HG03280 (cell line): Measurements from ENCODE around the gene NOCT.
A peak's percentile ranks its signal among the peaks of the same experiment; 100 is the strongest.
"Not testable (repeated sequence)": the region's sequence is repeated elsewhere in the genome, so short reads cannot be mapped to it uniquely, and the experiment has no call there.

ENCODE experiments used
- ATAC-seq: cut with Tn5 transposase; IDR thresholded peaks from one replicate; pipeline ENCODE4 v1.9.1; 2021; ENCODE audit warnings: mild to moderate bottlenecking, moderate library complexity; ENCODE audit not compliant: unreplicated experiment

NOCT gene

GRCh38 chr4:139008278-139008677 lies 7.3 kb upstream of the NOCT start:
- not testable (repeated sequence) for ATAC-seq

- ATAC-seq: no peak
Observed at GRCh38 chr4:139009702-139010101, 5.9 kb upstream of the NOCT start.

DNA sequence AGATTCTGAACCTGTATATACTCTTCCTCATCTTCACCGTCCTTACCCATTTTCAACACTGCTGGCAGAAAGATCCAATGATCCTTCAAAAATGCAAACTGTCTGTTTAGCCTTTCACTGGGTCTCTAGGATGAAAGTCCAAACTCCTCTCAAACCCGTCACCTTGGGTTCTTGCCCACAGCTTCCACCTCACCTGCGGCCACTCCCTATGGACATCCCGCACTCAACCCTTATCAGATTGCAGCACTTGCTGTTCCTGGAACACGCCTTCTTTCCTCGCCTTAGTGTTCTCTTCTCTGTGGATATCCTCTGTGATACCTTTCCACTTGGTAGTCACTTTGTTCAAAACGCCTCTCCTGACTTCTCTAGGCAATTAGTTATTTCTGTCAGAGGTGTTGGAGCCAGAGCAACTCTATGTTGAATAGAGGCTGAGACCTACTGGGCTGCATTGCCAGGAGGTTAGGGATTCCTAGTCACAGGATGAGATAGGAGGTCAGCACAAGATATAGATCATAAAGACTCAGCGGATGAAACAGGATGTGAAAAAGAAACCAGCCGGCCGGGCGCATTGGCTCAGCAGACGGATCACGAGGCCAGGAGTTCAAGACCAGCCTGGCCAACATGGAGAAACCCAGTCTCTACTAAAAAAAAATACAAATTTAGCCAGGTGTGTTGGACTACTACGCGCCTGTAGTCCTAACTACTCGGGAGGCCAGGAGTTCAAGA lies 4.2 kb upstream of the NOCT start:
- no peak for ATAC-seq

- peak; percentile 20 for ATAC-seq
Observed at GRCh38 chr4:139014371-139015268, 961 bp upstream of the NOCT start.

GRCh38 chr4:139015948-139016471 lies 429 bp downstream of the NOCT start:
- peak; percentile 40 for ATAC-seq

DNA sequence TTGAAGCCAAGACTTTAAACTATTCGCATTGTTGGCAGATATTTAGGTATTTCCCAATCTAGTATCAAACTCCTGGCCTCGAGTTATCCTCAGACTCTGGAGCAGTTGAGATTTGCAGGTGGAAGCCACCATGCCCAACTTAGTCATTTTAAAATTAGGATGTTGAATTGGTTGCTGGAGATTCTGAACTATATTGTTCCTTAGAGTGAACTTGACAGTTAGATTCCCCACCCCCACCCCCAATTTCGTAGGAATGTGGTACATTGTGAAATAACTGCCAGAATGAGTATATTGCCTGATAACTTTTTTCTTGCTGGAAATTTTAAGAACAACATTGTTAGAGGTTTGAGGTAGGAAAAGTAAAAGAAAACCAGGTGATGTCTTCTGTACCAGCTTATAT lies 2.3 kb downstream of the NOCT start:
- no peak for ATAC-seq

GRCh38 chr4:139018501-139018900 lies 2.9 kb downstream of the NOCT start:
- ATAC-seq: no peak

DNA sequence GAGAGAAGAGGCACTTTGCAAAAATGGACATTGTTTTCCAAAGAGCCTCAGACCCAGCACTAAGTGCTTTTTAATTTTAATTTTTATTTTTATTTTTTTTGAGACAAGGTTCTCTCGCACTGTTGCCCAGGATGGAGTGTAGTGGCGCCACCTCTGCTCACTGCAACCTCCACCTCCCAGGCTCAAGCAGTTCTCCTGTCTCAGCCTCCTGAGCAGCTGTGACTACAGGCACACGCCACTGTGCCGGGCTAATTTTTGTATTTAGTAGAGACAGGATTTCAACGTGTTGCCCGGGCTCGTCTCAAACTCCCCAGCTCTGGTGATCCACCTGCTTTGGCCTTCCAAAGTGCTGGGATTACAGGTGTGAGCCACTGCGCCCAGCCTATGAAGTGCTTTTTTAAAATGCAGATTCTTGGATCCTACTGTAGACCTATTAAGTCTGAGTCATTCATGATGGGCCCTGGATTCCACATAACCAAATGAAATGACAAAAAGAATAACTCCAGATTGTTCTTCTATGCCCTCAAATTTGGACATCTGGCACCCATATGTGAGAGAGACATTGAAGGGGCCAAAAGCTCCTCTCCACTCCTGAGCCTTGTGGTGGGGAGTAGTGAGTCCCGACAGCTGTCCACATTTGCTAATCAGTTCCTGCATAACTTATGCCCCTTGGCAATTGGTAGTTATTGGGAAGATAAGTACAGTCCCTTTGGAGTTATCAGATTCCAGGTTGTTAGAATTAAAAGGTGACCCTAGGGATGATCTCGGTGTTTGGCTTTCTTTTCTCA lies 3.6 kb downstream of the NOCT start:
- ATAC-seq: no peak

DNA sequence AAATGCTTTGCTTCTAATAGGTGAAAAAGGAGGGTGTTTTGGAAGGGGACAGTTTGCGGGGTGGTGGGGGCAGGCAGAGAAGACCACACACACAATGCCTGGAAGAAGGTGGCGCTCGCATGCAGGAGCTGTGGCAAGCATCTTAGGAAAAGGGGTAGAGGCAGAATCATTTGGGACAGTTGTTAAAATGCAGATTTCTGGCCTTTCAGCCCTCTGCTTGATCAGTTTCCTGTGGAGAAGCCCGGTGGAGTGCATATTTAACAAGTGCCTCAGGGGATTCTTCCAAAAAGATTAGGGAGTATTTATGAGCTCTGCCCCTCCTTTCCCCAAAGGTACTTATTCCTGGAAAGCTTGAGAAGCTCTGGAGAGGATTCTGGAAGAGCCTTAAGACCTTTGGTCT lies 4.8 kb downstream of the NOCT start:
- ATAC-seq: no peak

DNA sequence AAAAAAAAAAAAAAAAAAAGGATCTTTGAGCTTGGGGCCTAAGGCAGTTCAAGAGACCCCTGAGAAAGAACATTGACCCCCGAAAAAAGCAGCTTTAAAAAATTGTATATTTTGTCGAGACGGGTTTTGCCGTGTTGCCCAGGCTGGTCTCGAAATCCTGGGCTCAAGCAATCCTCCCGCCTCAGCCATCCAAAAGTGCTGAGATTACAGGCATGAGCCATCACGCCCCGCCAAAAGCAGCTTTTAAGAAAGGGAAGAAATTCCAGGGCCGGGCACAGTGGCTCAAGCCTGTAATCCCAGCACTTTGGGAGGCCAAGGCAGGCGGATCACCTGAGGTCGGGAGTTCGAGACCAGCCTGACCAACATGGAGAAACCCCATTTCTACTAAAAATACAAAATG lies 5.5 kb downstream of the NOCT start:
- ATAC-seq: not testable (repeated sequence)

DNA sequence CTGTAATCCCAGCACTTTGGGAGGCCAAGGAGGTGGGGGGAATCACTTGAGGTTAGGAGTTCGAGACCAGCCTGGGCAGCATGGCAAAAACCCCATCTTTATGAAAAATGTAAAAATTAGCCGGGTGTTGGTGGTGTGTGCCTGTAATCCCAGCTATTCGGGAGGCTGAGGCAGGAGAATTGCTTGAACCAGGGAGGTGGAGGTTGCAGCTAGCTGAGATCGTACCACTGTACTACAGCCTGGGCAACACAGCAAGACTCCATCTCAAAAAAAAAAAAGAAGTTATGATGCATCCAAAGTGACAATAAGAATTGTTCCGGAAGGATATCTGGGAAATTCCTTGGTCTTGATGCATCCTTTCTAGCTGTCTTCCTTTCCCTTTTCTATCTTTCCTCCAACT lies 7.3 kb downstream of the NOCT start:
- no peak for ATAC-seq

- ATAC-seq: no peak
Observed at GRCh38 chr4:139024686-139025085, 9.1 kb downstream of the NOCT start.

DNA sequence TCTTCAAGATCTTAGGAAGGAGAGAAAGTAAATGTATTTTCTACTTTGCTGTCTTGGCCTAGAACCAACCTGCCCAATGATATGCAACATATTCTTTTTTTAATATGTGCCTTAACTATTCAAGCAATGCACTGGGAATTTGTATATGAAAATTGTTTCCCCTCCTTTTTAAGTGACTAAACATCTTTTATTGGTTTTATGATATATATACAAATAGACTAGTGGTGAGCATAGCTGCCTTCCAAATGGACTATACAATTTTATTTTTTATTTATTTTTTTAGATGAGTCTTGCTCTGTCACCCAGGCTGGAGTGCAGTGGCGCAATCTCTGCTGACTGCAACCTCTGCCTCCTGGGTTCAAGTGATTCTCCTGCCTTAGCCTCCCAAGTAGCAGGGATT lies 10.3 kb downstream of the NOCT start:
- no peak for ATAC-seq

DNA sequence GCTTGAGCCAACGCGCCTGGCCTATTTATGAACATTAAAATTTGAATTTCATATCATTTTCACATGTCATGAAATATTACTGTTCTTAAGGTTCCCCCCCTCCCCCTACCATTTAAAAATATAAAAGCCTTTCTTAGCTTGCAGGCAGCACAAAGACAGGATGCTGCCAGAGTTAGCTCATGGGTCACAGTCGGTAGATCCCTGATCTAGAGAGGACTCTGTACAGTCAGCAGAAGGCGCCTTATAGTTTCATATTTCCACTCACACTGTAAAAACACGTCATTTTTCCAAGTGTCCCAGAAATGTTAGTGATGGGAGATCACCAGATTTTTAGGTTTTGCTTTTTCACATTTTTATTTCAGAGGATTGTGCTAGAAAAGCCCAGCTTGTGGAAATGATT lies 12.2 kb downstream of the NOCT start:
- no peak for ATAC-seq

DNA sequence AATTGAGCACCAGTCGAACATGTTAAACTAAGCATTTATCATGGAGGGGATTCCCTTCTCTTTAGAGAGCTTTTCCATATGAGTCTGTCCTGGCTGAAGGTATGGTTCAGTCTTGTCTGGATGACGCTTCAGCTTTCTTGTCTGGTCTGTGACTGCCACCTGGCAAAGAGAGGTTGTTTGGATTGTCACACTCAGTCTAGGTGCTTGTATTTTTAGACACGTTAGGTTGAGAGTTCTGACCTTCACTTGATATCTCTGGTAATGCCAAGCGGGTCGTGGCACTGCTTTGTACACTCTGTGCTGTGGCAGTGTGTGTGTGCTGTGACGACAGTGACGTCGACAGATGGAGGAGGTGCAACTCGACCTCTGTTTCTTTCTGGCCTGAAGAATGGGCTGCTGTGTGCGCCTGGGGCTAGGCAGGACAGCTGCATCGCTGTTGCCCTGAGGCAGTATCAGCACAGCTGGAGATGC lies 12.6 kb downstream of the NOCT start:
- no peak for ATAC-seq

GRCh38 chr4:139029866-139030363 lies 14.3 kb downstream of the NOCT start:
- ATAC-seq: not testable (repeated sequence)

GRCh38 chr4:139030614-139031235 lies 15.1 kb downstream of the NOCT start:
- ATAC-seq: peak; percentile 78

DNA sequence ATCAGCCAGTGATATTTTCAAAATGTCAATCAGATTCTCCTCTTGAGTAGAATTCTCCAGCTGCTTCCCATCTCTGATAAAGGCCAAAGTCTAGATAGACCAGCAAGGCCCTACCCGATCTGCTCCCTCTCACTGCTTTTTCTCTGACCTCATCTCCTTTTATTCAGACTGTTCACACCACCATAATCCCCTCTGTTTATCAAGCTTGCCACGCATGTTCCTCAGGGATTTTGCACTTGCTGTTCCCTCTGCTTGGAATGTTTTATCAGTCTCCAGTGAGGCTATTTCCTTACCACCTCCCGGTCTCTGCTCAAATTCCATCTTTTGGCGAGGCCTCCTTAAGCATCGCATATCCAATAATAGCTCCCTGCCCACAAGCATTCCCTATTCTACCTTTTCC lies 20.1 kb downstream of the NOCT start:
- no peak for ATAC-seq

DNA sequence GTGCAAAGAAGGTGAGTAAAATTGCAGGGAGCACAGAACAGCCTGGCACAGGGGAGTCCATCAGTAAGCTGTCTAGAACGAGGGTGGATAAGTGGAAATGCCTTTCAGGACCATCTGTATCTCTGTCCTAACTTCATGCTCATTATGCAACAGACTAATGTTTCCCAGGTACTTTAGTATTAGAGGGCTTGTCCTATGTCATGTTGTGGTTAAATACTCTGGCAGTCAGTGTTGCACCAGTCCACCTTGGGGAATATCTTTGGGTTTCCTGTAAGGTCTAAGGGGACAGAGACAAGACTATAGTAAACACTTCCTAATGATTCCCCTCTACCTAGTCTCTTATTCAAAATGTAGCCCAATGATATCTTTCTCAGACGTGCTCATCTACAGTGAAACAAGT lies 21.3 kb downstream of the NOCT start:
- no peak for ATAC-seq

GRCh38 chr4:139038874-139039443 lies 23.4 kb downstream of the NOCT start:
- ATAC-seq: no peak
